Activated CD4-positive, alpha-beta memory T cell treated with anti-CD3 and anti-CD28 coated beads for 36 hours (primary cell): ENCODE measurements around the gene GLB1L2. TPM values are rescaled to one million over a fixed set of nuclear protein-coding genes. Genes with fewer than 3 reads are reported as not detected.
"Not testable (repeated sequence)": the region's sequence is repeated elsewhere in the genome, so short reads cannot be mapped to it uniquely, and the experiment has no call there.

Source experiments
- CTCF ChIA-PET: fragments of 350-600 bp; sonication (Branson Sonifier 250); formaldehyde crosslinking; loops from one replicate; lab custom pipeline; 2021; ENCODE audit warnings: antibody characterized with exemption, inconsistent platforms; lab: Charles Lee
- POLR2A ChIA-PET: fragments of 350-600 bp; sonication (Branson Sonifier 250); formaldehyde crosslinking; loops from one replicate; lab custom pipeline; 2021; ENCODE audit warnings: antibody characterized with exemption; lab: Charles Lee
- DNase-seq: peaks from one replicate; pipeline ENCODE4 v3.0.0-alpha.2; 2020
- H3K27ac Mint-ChIP-seq: one replicate; pipeline ENCODE4 v1.8.0; 2021; ENCODE audit warnings: mixed read lengths
- H3K27me3 Mint-ChIP-seq: one replicate; pipeline ENCODE4 v1.8.0; 2021; ENCODE audit warnings: mixed read lengths
- H3K36me3 Mint-ChIP-seq: one replicate; pipeline ENCODE4 v1.8.0; 2021; ENCODE audit warnings: mixed read lengths
- H3K4me1 Mint-ChIP-seq: one replicate; pipeline ENCODE4 v1.8.0; 2021; ENCODE audit warnings: low read depth, mixed read lengths
- H3K4me3 Mint-ChIP-seq: one replicate; pipeline ENCODE4 v1.8.0; 2021; ENCODE audit warnings: mild to moderate bottlenecking, mixed read lengths
- H3K9me3 Mint-ChIP-seq: one replicate; pipeline ENCODE4 v1.8.0; 2021; ENCODE audit warnings: mixed read lengths
- intact Hi-C: fragments of 100-400 bp; cut with micrococcal nuclease; formaldehyde crosslinking; loops from one replicate; pipeline ENCODE4 v1.15.1; 2023
- total RNA-seq, 2 experiments: library from RNA; stranded (reverse); gene quantifications; one replicate each; pipeline ENCODE4 v1.2.3, GENCODE V29; 2021

GLB1L2 gene, protein sequence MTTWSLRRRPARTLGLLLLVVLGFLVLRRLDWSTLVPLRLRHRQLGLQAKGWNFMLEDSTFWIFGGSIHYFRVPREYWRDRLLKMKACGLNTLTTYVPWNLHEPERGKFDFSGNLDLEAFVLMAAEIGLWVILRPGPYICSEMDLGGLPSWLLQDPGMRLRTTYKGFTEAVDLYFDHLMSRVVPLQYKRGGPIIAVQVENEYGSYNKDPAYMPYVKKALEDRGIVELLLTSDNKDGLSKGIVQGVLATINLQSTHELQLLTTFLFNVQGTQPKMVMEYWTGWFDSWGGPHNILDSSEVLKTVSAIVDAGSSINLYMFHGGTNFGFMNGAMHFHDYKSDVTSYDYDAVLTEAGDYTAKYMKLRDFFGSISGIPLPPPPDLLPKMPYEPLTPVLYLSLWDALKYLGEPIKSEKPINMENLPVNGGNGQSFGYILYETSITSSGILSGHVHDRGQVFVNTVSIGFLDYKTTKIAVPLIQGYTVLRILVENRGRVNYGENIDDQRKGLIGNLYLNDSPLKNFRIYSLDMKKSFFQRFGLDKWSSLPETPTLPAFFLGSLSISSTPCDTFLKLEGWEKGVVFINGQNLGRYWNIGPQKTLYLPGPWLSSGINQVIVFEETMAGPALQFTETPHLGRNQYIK
- total RNA-seq, result 1 to 10 TPM; 3.8 to 4.1 TPM

GRCh38 chr11:134331354-134332188 is at the start of gene GLB1L2:
TSS of gene GLB1L2 (plus strand) at chr11:134331988. CDS start at chr11:134332062, 74 bp downstream.
- peak within 1 kb of the TSS; percentile 67 for H3K4me3 Mint-ChIP-seq
- H3K27me3 Mint-ChIP-seq, result peaks cover 20% of the 10 kb centered on the region
- no peak within 1 kb of the TSS for H3K27ac Mint-ChIP-seq
- H3K4me1 Mint-ChIP-seq, result peaks cover 10% of the 10 kb centered on the region
- CTCF ChIA-PET, result interaction anchor here (0.8 to 1.1 kb wide), 2 partner anchors 56 to 70 kb away, joined by 4 to 6 read pairs; partner anchors contain the start of gene GLB1L3
- no peaks in the 10 kb centered on the region for H3K36me3 Mint-ChIP-seq
- POLR2A ChIA-PET, result interaction anchor here (1.2 to 1.6 kb wide), 2 partner anchors 56 to 108 kb away, joined by 4 to 7 read pairs; partner anchors contain the start of genes GLB1L3, NCAPD3 and VPS26B
- intact Hi-C loops, result loop anchor here (1.0 to 10.0 kb wide), 5 partner anchors 55 to 384 kb away; partner anchors contain the start of genes ACAD8, GLB1L3, THYN1 and VPS26B
- H3K9me3 Mint-ChIP-seq, result no peaks in the 10 kb centered on the region
- peak; percentile 82 for DNase-seq

GRCh38 chr11:134282121-134283045 is 49.4 kb upstream of the GLB1L2 start:
- peaks cover 6% of the 10 kb centered on the region for H3K36me3 Mint-ChIP-seq
- no peak for DNase-seq
- intact Hi-C loops, result no loop called here
- peaks cover 6% of the 10 kb centered on the region for H3K9me3 Mint-ChIP-seq
- no peak overlapping the region for H3K27ac Mint-ChIP-seq
- no peak overlapping the region for H3K4me3 Mint-ChIP-seq
- POLR2A ChIA-PET, result no interaction called here
- CTCF ChIA-PET, result no interaction called here
- H3K4me1 Mint-ChIP-seq, result no peaks in the 10 kb centered on the region
- no peaks in the 10 kb centered on the region for H3K27me3 Mint-ChIP-seq

DNA sequence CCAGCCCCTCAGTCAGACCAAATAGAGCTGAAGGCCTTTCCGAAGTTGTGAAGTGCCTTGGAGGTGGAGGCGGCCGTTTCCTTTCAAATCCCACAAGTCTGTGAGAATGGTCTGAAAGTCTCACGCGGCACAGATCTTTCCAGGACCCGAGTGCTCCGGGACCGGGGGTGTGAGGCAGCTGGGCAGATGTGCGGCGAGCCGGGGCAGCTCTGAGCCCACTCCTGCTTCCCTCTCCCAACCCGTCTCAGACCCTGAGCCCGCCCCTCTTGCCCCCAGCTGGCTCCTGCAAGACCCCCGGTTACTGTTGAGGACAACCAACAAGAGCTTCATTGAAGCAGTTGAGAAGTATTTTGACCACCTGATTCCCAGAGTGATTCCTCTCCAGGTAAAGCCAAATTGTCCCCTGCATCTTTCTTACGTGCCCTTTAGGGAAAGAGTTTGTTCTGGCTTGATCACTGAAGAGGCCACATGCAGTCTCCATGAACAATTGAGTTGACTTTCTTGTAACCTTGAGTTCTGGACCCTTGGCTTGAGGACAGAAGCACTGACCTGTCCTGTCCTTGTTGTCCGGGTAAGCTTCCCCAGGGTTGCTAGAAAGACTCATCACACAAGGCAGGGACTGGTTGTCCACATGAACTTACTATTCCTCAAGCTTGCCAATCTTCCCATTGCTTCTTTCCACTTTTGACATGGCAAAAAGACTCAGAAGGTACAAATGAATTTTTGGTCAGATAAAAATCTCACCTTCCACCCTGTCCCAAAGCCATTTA is 48.1 kb upstream of the GLB1L2 start:
- Mint-ChIP-seq H3K27me3 (no peaks in the 10 kb centered on the region), H3K4me1 (no peaks in the 10 kb centered on the region), H3K9me3 (peaks cover 1% of the 10 kb centered on the region), H3K36me3 (peaks cover 4% of the 10 kb centered on the region), H3K27ac (no peak overlapping the region), H3K4me3 (no peak overlapping the region)
- no peak for DNase-seq
- intact Hi-C loops, result no loop called here
- ChIA-PET CTCF (no interaction called here), POLR2A (no interaction called here)

- H3K9me3 Mint-ChIP-seq, H3K4me1 Mint-ChIP-seq, H3K36me3 Mint-ChIP-seq, intact Hi-C loops, POLR2A ChIA-PET, DNase-seq, H3K27ac Mint-ChIP-seq, CTCF ChIA-PET, H3K4me3 Mint-ChIP-seq, H3K27me3 Mint-ChIP-seq: not testable (repeated sequence)
These were observed 47.4 kb upstream of the GLB1L2 start for GRCh38 chr11:134284349-134284748.

- Mint-ChIP-seq H3K36me3 (peaks cover 2% of the 10 kb centered on the region), H3K27me3 (no peaks in the 10 kb centered on the region), H3K27ac (no peak overlapping the region), H3K4me1 (no peaks in the 10 kb centered on the region), H3K9me3 (no peaks in the 10 kb centered on the region), H3K4me3 (no peak overlapping the region)
- ChIA-PET POLR2A (no interaction called here), CTCF (no interaction called here)
- no peak for DNase-seq
- intact Hi-C loops, result no loop called here
These were observed 44.2 kb upstream of the GLB1L2 start for GRCh38 chr11:134287561-134287960.

- no peak for DNase-seq
- no peak overlapping the region for H3K4me3 Mint-ChIP-seq
- no peaks in the 10 kb centered on the region for H3K4me1 Mint-ChIP-seq
- CTCF ChIA-PET, result no interaction called here
- H3K27ac Mint-ChIP-seq, result no peak overlapping the region
- no peaks in the 10 kb centered on the region for H3K27me3 Mint-ChIP-seq
- peaks cover 2% of the 10 kb centered on the region for H3K36me3 Mint-ChIP-seq
- POLR2A ChIA-PET, result no interaction called here
- intact Hi-C loops, result no loop called here
- H3K9me3 Mint-ChIP-seq, result no peaks in the 10 kb centered on the region
These were observed 43.3 kb upstream of the GLB1L2 start for GRCh38 chr11:134288486-134288885.

DNA sequence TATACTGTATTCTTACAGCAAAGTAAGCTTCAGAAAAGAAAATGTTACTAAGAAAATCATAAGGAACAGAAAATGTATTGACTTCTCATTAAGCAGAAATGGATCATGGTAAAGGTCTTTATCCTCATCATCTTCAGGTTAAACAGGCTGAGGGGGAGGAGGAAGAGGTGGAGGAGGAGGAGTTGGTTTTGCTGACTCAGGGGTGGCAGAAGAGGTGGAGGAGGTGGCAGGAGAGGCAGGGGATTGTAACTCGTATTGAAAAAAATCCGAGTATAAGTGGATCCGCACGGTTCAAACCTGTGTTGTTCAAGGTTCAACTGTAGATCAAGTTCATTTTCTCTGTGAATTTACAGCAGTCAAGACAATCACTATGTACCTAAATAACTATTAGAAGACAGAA is 42.6 kb upstream of the GLB1L2 start:
- Mint-ChIP-seq H3K4me1 (no peaks in the 10 kb centered on the region), H3K4me3 (no peak overlapping the region), H3K27me3 (no peaks in the 10 kb centered on the region), H3K9me3 (no peaks in the 10 kb centered on the region), H3K36me3 (peaks cover under 1% of the 10 kb centered on the region), H3K27ac (no peak overlapping the region)
- CTCF ChIA-PET, result no interaction called here
- intact Hi-C loops, result no loop called here
- POLR2A ChIA-PET, result no interaction called here
- DNase-seq, result no peak

DNA sequence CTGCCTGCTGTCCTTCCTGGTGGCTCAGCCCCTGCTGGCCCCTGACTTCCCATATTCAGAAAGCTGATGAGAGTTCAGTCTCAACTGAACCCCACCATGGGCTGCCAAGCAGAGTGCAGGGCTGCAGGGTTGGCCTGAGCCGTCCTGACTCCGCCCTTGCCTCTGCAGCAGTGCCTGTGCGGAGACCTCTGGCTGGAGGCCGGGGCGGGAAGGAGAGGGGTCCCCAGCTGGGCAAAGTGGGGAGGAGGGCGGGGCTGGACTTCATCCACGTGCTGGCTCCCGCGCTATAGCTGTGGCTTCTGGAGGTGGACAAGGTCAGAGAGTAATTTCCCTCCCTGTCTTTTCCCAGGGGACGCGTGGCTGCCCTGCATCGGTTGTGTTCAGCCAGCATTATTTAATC is 42.0 kb upstream of the GLB1L2 start:
- H3K9me3 Mint-ChIP-seq, result no peaks in the 10 kb centered on the region
- no peak overlapping the region for H3K27ac Mint-ChIP-seq
- peaks cover 3% of the 10 kb centered on the region for H3K36me3 Mint-ChIP-seq
- POLR2A ChIA-PET, result no interaction called here
- no peaks in the 10 kb centered on the region for H3K27me3 Mint-ChIP-seq
- H3K4me3 Mint-ChIP-seq, result no peak overlapping the region
- CTCF ChIA-PET, result no interaction called here
- DNase-seq, result no peak
- H3K4me1 Mint-ChIP-seq, result no peaks in the 10 kb centered on the region
- intact Hi-C loops, result no loop called here

DNA sequence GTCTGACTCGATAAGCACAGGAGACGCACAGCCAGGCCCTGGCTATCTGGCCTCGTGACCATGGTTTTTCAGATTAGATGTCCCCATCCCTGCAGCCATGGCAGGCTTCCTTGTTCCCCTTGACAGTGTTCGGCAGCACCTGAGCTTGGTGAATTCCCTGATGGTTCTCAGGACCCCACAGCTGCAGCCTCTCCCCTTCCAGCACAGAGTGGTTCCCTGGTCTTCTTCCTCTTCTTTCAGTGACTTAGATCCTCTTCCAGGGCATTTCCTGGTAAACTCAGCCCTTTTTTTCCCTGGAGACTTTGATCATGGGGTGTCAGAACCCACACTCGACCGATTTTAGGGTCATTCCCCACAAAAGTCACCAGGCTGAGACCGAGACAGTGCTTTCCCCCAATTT is 41.1 kb upstream of the GLB1L2 start:
- H3K4me3 Mint-ChIP-seq, result no peak overlapping the region
- CTCF ChIA-PET, result no interaction called here
- no peak for DNase-seq
- no peaks in the 10 kb centered on the region for H3K4me1 Mint-ChIP-seq
- no peak overlapping the region for H3K27ac Mint-ChIP-seq
- peaks cover 3% of the 10 kb centered on the region for H3K36me3 Mint-ChIP-seq
- H3K27me3 Mint-ChIP-seq, result no peaks in the 10 kb centered on the region
- POLR2A ChIA-PET, result no interaction called here
- H3K9me3 Mint-ChIP-seq, result no peaks in the 10 kb centered on the region
- intact Hi-C loops, result no loop called here

- Mint-ChIP-seq H3K4me1 (no peaks in the 10 kb centered on the region), H3K9me3 (no peaks in the 10 kb centered on the region), H3K27ac (no peak overlapping the region), H3K27me3 (no peaks in the 10 kb centered on the region), H3K36me3 (peaks cover 6% of the 10 kb centered on the region), H3K4me3 (no peak overlapping the region)
- DNase-seq, result no peak
- intact Hi-C loops, result no loop called here
- ChIA-PET CTCF (interaction anchor here (0.7 kb wide), 1 partner anchor 15 kb away, joined by 3 read pairs; no protein-coding TSS in a partner anchor), POLR2A (no interaction called here)
These were observed 40.6 kb upstream of the GLB1L2 start for GRCh38 chr11:134291196-134291595.

DNA sequence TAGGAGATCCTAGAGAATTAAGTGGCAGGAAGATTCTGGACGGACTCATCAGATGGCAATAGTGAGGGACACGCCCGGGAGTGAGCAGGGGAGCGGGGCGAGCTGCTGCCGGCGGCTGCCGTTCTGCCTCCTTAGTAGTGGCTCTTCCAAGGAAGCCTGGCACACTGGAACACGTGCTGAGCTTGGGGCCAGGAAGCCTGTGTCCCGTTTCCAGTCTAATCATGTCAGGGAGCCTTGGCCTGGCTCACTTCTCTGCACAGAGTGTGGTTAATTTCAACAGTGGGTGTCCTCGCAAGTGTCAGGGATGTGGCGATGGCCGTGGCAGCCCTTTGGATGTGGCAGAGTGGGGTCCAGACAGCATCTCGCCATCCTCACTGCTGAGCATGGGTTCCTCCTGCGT is 39.1 kb upstream of the GLB1L2 start:
- peaks cover 6% of the 10 kb centered on the region for H3K36me3 Mint-ChIP-seq
- no peak for DNase-seq
- H3K4me1 Mint-ChIP-seq, result no peaks in the 10 kb centered on the region
- no peak overlapping the region for H3K27ac Mint-ChIP-seq
- ChIA-PET POLR2A (no interaction called here), CTCF (no interaction called here)
- no peaks in the 10 kb centered on the region for H3K27me3 Mint-ChIP-seq
- intact Hi-C loops, result no loop called here
- no peaks in the 10 kb centered on the region for H3K9me3 Mint-ChIP-seq
- H3K4me3 Mint-ChIP-seq, result no peak overlapping the region
